GM12801 (cell line): Measurements from ENCODE around the gene BTN2A1.

ENCODE experiments used
- CTCF ChIP-seq: IDR thresholded peaks from one replicate; pipeline ENCODE4 v1.5.1; 2011; ENCODE audit warnings: control low read depth; ENCODE audit not compliant: insufficient read length; ENCODE audit errors: extremely low read depth

Gene BTN2A1

GRCh38 chr6:26454631-26455030 is 3.1 kb upstream of the BTN2A1 start:
- no peak for TF ChIP-seq CTCF

DNA sequence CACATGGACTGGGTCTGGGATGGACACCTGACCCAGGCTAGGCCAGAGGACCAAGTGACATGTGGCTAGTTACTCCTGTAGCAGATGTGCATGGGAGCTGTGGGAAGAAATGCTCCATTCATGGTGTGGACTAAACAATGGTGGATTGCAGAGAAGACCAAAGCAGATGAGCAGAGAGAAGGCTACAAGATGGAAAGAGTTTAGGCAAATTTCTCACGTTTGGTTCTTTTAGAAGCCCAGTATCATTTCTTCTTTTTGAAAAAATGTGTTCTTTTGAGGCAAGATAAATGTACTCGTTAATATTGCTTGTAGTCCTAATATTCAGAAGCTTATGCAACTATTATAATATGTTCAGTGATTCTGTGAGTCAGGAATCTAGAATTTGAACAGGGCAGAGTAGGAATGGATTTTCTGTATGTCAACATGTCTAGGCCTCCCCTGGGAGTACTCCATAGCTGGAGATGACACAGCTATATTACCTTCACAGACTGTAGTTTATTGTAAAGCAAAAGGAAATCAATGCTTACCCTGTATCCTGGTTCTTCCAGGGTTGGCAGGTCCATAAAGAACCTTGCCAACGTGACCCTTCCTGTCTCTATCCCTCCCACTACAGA is 2.3 kb upstream of the BTN2A1 start:
- no peak for TF ChIP-seq CTCF

DNA sequence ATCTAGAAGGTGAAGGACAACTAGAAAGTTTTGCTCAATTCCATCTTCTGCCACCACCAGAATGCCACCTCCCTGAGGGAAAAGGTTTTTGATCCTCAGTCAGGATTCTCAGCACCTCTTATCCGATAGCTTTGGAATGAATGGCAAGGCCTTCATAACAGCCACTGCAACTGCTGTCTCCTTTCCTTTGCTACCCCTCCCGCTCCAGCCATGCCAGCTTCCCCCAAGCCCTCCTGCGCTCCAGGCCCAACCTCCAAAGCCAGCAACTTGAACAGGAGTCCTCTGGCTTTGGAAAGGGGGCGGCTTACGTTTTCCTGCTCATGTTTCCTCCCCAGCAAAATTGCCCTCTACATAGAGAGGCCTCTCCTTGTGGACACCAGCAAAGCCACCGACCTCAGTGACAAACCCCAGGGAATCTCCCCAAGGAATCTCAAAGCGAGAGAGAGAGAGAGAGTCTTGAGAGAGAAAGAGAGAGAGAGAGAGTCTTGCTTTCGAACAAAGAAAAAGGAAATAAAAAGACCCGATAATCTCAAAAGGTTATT is 420 bp upstream of the BTN2A1 start:
- no peak for TF ChIP-seq CTCF

DNA sequence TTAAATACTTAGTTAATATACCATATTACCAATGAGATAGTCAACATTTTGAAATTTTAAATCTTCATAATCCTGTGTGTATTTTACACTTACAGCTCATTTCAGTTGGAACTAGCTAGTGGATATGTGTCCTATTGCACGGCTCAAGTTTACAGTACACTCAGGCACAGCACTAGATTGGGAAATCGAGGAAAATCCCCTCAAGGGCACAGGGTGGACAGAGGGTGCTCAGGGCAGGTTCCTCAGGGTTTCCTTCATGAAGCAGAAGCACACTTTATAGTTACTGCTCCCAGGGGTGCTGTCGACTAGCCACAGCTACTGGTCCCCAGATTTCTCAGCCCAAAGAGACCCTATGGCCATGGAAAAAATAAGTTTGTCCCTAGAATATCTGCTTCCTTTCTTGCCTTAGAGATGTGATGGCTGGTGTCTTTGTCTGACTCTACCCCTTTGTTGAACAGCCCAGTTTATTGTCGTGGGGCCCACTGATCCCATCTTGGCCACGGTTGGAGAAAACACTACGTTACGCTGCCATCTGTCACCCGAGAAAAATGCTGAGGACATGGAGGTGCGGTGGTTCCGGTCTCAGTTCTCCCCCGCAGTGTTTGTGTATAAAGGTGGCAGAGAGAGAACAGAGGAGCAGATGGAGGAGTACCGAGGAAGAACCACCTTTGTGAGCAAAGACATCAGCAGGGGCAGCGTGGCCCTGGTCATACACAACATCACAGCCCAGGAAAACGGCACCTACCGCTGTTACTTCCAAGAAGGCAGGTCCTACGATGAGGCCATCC is 1.5 kb downstream of the BTN2A1 start:
- no peak for TF ChIP-seq CTCF

- TF ChIP-seq CTCF = no peak
Measured at GRCh38 chr6:26464014-26464413, 6.3 kb downstream of the BTN2A1 start.

DNA sequence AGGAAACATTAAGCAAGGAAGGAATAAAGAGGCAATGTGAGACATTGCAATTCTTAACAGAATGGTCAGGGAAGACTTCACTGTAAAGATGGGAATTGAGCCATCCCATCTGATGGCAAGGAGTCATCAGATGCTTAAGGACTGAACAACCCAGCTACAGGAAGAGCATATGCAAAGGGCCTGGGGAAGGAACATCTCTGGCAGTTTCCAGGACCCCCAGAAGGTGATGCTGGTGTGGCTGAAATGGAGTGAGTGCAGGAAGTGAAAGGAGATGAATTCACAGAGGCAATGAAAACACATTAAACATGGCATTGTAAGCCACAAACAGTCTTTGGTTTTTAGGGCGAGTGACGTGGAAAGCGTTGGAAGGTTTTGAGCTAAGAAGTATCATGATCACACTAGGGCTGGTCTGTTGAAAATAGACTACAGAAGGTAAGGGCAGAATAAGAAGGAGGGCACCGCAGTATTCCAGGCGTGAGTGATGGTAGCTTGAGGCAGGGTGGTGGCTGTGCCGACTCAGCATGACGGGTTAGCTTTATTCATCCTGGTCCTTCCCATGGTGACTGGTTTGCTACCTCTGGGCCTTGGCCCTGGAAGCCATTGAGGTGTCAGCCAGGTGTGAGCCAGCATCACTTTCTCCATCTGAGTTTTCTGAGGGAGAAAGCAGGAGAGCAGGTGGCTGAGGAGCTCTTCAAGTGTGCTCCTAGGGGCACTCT is 6.8 kb downstream of the BTN2A1 start:
- TF ChIP-seq CTCF = no peak

GRCh38 chr6:26465776-26466175 is 8.0 kb downstream of the BTN2A1 start:
- TF ChIP-seq CTCF = no peak
